Cortex of kidney (tissue), 1 donor: ENCODE measurements around the gene UBA7.

Experiments
- DNase-seq: peaks from one replicate; lab custom pipeline; 2025; lab: John Stamatoyannopoulos, UW

UBA7 gene

DNA sequence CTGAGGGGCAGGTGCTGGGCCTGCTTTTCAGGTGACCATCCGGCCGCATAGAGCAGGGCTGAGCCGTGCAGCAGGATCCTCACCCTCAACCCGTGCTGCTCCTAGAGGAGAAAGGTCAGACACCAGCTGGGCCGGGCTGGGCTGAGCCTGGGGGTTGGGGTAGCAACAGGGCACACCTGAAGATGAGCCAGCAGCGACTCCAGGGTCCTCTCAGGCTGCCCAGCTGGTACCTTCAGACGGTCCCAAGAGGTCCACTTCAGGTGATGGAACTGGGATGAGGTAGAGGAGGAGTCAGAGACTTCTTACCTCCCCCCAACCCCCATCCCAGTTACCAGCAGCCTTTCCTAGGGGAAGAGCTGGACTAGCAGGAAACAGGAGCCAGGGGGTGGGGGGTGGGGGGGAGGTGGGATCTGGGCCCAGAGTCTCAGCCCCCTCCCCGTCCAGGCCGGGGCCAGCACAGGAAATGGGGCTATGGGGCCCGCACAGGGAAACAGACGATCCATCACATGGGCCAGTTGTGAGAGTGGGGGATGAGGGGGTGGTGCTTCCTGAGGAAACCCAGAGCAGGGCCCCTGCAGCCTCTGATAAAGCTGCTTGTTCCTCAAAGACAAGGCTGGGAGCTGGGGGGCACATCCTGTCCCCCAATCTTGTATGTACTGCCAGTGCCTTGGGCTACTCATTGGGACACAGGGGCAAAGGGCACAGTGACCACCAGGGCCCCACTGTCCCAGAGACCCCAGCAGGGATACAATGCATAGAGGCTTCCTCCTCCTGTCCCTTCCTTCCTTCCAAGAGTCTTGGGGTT lies 7.7 kb downstream of the UBA7 start:
- no peak for DNase-seq

DNA sequence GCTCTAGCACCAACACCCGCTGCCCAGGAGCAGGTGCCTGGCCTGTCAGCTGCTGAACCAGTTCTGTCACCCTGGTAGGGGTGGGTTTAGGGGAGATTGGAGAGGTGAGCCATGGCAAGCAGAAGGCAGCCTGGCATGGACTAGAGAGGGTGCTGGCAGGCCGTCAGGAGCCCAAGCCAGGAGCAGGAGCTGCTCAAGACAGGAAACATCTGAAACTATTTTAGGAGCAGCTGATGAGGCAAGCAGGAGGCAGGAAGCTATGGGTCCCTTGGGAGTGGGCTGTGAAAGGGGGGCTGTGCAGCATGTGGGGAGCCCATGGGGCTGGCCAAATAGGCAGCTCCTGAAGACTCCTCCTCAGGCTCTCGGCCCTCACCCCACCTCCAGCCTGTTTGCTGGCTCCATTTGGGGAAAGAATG lies 8.4 kb downstream of the UBA7 start:
- DNase-seq: no peak

DNA sequence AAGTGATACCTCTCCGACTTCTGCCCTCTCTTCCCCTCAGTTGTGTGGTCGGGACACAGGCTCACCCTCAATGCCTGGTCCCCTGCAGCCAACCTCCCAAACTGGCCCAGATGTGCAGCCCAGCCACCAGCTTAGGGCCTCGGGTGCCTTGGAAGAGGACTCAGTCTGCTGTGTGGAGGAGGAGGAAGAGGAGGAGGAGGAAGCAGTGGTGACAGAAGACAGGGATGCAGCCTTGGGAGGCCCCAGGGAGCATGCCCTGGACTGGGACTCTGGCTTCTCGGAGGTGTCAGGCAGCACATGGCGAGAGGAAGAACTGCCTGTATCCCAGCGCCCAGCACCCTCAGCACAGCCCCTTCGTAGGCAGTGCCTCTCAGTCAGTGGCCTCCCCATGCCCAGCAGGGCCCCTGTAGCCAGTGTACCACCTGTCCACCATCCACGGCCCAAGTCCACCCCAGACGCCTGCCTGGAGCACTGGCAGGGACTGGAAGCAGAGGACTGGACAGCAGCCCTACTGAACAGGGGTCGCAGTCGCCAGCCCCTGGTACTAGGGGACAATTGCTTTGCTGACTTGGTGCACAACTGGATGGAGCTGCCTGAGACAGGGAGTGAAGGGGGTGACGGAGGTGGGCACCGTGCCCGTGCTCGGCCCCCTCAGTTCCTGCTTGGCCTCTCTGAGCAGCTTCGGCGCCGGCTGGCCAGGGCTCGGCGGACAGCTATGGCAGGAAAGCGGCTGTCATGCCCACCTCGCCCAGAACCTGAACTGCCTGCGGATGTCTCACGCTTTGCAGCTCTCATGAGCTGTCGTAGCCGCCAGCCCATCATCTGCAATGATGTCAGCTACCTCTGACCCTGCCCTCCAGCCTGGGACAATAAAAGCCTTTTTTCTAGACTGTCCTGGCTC lies 9.4 kb downstream of the UBA7 start:
- no peak for DNase-seq

DNA sequence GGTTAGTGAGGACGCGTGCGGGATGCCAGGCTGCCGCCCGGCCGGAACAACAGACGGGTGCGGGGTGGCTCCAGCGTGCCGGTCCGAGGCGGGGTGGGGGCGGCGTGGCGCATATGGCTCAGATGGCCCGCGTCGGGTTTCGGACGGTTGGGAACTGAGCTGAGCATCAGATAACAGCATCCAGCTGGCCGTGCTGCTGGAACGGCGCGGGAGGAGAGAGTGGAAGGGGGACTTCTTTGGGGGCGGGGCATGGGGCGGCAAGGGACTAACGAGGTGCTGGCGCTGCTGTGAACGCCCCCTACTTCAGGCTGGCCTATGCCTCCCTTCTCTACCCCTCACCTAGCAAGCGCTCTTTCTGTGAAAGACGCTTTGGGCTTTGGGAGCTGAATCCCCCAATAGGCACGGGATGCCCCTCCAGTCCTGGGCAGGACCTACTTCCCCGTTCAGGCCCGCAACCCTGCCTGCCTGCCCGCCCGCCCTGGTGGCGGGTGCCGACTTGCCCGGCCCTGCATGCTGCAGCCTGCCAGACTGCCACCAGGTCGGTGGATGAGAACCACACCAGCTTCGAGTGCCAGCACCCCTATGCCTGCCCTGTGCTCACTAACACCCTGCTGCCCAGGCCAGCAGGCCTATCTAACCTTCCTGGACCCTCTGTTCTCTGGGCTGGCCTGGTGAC lies 10.2 kb downstream of the UBA7 start:
- DNase-seq: no peak

DNA sequence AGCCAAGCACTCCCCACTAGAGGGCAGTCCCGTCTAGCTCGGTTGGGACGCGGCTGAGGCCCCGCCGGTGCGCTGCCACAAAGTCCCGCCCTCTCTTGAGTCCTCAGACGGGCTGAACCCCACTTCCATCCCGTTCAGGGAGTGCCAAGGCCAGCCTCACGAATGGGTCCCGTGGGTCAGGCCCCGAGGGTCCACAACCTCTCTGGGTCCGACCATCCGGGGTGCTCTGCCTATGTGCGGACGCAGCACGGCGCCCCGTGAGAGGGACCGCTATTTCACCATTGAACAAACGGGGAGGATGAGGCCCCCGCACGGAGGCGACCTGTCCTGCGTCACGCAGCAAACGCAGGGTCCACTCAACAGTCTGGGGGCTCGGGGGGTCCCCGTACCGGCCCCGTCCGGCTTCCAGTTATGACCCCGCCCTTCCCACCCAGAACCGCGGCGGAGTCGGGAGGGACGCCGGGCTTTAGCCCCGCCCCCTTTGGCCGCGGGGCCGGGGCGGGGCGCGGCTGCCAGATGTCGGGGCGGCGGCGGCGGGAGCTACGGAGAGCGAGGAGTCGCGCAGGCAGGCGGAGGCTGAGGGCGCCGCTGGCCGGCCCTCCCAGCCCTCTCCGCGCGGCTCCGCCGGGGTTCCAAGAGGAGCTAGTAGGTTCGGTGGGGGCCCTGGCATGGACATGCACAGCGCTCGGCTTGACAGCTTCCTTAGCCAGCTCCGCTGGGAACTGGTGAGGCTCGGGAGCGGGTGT lies 10.9 kb downstream of the UBA7 start, which contains the start of gene INKA1:
Gene INKA1, plus strand, starts transcription at position 543 of the 746 bp plus-strand sequence. Its CDS starts 132 bp downstream, at position 675.
- no peak for DNase-seq

DNA sequence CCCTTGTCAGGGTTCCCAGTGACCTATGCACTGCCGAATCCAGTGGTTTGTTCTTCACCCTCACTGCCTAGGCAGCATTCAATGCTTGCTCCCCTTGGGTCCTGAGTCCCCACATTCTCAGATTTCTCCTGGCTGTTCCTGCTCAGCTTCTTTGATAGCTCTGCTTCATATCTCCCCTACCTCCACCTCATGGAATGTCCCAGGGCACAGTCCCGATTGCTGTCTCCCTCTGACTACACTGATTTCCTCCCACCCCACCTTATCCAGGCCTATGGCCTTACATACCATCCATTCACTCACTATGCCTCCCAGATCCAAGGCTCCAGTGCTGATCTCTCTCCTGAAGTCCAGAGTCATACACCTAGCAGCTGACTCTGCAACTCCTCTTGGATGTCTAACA lies 12.6 kb downstream of the UBA7 start:
- no peak for DNase-seq

DNA sequence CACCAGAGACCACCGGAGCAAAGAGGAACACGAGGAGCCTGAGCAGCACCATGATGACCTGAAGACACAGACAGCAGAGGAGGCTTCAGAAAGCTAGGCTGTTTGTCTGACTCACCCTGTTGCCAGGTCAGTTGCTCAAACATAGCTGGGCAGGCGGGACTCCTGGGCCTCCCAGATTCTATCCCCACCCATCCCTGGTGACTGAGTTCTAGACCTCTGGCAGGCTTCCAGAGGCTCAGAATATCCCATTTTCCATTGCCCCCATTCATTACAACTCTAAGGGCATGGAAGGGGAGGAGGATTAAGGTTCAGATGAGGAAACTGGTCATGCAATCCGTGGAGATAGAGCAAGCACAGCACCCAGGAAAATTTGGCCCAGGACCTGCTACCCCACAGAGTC lies 14.0 kb downstream of the UBA7 start, which contains the start of gene CDHR4:
Gene CDHR4, minus strand, starts transcription at position 113 of the 400 bp plus-strand sequence. Its CDS starts 61 bp downstream, at position 52.
- no peak for DNase-seq

DNA sequence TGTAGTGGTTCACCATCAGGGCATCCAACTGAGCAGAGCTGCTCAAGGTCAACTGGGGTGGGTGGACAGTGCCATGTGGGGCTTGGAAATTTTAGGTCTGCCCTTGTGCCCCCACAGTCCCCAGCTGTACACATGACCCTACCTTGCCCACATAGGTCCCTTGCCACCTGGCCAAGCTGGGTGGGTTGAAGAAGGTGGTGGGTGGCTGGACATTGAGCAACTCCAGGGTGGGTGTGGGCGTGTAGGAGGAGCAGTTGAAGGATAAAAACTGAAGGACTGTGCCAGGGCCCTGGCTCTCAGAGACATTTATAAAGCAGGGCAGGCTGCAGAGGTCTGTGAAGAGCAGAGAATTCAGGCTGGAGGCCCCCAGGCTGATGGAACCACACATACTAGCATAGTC lies 14.6 kb downstream of the UBA7 start:
- DNase-seq: no peak

DNA sequence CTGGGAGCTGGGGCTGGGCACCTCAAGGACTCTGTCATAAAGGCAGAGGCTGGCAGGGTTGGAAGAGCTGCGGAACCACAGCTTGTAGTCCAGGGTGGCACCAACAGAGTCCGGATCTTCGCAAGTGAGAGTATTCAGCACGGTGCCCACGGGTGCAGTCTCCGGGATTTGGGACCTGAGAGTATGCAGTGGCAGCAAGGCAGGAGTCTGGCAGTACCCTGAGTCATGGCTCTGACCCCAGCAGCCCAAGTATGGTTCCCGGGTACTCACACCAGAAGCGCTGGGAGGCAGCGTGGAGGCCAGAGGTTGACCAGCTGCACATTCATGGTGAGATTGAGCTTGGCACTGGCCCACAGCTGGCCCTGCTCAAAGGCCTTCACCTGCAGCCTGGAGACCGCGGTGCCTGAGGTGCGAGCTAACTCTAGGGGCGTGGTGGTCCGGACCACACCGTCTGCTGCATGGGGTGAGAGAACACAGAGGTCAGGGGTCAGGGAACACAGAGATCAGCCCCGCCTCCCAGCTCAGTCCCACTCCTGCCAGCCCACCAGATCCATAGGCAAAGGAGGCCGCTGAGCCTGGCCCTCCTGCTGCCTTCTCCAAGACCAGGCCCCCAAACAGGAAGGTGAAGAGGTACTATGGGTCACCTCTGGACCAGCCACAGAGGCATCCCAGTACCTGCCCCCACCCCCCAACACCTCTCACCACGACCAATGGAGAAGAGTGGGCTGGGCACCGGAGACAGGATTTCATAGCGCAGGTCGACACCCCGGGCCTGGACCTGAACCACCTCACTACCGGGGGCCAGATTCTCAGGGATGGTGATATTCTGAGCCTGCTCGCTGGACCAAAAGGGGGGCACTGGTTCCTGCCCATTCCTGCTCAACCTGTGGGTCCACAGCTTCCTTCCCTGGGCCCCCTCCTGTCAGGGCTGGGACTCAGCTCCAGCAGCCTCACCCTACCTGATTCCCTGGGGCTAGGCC lies 18.5 kb downstream of the UBA7 start:
- DNase-seq: no peak

DNA sequence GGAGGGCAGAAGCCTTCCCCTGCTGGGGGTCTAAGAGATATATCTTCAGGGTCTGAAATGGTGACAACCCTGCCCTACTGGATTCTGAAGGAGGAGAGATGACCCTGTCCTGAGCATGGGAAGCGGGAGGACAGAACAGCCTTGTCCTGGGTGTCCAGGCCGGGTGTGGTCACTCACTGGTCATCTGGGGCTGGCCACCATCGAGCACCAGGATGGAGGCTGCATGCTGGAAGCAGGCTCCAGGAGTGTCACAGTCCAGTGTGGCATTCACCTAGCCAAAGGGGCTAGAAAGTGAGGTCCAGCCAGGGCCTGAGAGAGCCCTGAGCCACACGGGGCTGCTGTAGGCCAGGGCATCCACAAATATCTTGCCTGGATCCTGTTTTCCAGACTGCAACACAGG lies 19.3 kb downstream of the UBA7 start:
- DNase-seq: no peak

DNA sequence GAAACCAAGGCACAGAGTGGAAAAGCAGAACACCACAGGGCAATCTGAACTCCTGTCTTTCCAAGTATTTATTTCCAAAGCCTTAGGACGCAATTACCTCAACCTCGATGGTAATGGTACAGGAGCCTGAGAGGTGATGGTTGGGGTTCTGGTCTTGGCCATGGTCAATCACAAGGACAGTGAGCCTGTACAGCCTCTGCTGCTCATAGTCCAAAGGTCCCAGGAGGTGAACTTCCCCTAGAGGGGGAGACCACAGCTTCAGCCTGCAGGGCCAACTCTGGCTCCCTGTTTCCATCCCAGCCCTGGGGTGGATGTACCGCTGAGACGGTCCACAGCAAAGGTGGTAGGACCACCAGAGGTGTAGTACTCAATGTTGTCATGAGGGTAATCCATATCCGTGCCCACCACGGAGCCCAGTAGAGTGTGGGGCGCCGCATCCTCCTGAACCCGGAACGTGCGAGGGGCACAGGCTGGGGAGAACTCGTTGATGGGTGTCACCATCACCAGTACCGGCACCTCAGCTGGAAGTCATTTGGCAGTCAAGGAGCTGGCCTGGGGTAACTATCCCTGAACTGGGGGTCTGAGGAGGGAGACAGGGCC lies 20.2 kb downstream of the UBA7 start:
- no peak for DNase-seq

DNA sequence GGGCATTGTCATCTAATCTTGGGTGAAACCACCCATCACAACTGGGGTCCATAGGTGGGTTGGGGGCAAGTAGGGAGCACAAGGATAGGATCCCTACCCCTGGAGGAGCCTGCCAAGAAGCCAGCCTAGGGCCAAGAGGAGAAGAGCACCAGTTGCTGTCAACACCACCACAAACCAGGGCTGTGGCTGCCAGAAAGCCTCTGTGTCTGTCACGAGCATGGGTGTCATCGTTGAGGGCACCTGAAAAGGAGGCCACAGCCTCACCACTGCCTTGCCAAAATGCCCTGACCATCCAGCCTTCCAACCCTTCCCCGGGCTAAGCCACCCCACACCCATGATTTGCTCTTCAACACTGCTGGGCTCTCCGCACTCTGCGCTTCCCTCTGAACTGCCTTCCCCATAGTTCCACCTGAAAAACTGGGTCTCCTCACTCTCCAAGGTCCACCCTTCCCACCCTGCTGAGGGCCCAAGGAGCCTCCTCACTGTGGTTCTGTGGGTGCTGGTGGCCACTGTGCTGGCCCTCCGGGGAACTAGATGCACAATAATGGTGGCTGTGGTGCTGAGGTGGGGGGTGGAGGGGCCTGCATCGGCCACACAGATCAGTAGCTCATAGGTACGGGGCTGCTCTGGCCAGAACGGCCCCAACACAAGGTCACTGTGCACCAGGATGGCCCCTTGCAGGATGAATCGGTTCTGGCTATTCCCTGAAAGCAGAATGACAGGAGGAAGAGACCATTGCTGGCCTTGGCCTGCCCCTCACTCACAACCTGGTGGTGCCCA lies 21.2 kb downstream of the UBA7 start:
- DNase-seq: no peak

DNA sequence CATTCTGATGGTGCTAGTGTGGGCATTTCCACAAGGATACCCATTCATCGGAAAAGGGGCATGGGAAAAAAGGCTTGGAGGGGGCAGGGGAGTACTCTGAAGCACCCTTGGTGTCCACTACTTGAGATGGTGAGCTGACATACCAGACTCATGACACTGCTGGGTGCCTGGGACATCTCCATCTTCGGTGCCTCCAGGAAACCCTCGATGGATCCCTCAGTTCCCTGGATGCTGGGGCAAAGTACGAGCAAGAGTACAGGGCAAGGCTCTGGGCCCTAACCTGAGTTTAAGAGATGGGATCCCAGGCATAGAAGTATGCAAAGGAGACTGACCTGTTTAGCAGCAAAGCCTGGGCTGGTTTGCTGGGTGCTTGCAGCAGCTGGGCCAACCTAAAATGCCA lies 22.2 kb downstream of the UBA7 start:
- no peak for DNase-seq

DNA sequence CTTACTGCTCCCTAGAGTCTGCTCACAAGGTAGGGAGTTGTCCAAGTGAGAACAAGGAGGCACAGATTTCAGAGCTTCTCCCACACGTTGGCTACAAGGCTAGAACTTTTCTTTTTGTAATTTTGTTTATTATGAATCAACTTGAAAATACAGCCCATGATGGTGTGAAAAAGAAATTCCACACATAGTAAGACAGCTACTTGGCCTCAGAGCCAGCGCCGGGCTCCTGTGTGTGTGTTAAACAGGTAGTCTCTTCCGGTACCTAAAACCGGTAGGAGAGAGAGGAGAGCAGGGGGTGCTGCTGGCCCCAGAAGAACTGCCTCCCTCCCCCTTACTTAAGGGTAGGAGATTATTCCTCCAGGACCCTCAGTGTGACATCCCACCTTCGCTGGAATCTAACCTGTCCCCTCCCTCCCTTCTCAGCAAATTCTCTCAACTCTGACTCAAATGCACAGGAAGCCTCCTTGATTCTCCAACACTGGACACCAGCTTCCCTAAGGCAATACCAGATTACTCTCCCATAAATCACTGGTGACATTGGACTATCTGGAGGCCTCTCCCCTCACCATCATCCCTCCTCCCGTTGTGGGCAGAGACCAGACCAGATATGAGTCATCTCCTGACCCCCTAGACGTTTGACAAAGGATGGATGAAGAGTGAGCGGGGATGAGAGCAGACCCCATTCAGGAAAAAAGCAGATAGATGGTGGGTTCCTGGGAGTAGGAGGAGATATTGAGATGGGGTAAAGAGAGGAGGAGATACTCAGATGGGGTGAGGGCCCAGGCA lies 22.9 kb downstream of the UBA7 start:
- no peak for DNase-seq

DNA sequence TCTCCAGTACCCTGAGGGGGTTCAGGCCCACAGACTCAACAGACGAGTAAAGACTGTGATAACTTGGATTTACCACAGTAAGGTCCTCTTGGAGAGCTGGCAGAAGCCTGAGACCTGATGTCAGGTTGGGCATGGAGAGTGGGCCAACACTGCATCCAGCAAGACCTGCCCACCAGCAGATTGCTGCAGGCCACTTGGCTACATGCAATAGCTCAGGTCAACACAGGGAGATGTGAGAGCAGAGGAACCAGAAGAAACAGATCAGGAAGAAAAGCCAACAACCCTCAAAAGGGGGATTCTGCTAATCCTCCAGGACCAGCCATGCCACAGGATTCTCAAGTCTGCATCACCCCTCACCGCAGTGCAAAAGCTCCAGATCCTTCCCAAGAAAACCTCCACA lies 25.7 kb downstream of the UBA7 start:
- no peak for DNase-seq

DNA sequence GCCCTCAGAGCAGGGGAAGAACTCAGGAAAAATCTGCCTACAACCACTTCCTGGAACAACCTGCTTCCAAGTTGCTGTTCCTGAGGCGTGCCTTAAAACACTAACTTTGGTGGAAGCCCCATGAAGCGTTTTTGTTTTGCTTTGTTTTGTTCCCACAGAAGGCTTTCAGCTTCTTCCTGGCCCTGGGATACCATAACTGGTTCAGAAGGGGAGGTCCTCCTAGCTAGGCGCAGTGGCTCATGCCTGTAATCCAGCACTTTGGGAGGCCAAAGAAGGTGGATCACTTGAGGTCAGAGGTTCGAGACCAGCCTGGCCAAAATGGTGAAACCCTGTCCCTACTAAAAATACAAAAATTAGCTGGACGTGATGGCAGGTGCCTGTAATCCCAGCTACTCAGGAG lies 26.2 kb downstream of the UBA7 start:
- DNase-seq: no peak

DNA sequence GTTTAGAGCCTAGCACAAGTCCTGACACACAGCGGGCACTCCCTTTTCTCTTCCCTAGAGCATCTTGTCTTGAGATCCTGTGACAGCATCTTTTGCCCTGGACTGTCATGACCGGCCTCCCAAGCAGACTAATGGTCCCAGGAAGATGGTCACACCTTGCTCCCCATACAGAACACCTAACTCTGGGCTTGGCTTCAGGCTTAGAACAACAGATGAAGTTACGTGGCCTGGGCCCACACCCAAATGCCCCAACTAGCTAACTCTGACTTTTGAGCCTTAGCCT lies 26.6 kb downstream of the UBA7 start:
- no peak for DNase-seq

DNA sequence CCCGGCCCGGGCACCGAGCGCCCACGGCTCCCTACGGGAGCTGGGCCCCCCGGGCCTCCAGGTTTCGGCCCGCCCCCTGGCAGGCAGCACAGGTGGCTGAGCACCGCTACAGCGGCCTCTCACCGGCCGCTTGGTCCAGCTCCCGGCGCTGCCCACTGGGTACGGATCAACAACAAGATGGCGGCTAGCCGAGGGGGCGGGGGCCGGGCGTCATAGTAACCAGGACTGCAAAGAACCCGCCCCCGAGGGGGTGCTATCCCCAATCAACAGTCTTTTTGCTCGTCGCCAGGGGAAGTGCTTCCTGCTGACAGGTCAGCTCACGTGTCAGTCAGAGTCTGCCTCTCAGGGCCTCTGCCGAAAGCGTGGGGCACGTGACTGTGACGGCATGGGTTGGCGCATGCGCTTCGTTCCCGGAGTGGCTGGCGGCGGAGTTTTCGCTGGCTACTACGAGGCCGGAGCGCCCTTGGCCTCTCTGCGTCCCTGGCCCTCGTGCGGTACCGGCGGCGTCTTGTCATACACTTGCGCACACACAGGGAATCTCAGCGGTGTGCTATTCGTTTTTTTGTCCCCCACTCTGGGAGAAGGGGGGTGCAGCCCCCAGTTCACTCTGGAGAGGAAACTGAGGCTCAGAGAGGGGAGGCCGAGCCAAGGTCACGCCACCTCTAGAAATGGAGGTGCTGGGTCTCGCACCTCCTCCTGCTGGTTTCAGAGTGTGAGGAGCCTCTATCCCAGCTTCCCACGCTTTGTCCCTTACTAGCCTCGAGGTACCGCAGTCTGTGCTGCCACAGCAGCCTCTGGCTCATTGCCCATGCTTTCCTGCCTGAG lies 27.2 kb downstream of the UBA7 start, which contains the start of gene IP6K1:
Gene IP6K1, minus strand, starts transcription at position 186 of the 825 bp plus-strand sequence. CDS start 38,502 bp downstream, outside the sequence.
- DNase-seq: no peak
